Mammary epithelial cell (primary cell): ENCODE results near the gene LGR6.

Source experiments
- CTCF ChIP-seq, 2 donors: IDR thresholded peaks in 1 of 2; conservative IDR thresholded peaks in 1 of 2; 2 replicates each; pipeline ENCODE4 v1.5.1; 2011 to 2012; ENCODE audit warnings: inconsistent platforms in 2 of 2, low read length in 2 of 2, mild to moderate bottlenecking in 2 of 2, control low read depth in 1 of 2, low read depth in 1 of 2; ENCODE audit not compliant: insufficient read depth in 1 of 2; ENCODE audit errors: extremely low read depth in 1 of 2
- EZH2 ChIP-seq: IDR thresholded peaks from 2 replicates; pipeline ENCODE4 v1.6.1; 2012; ENCODE audit warnings: low read length, inconsistent platforms, borderline replicate concordance

GRCh38 chr1:202270871-202271326 lies 77.3 kb downstream of the LGR6 start:
- no peak for TF ChIP-seq CTCF (conservative IDR thresholded peaks at IDR 0.05 in 1 of 2, IDR thresholded peaks at IDR 0.05 in 1 of 2; ENCODE audit: extremely low read depth in 1 of 2, insufficient read depth in 1 of 2, low read depth in 1 of 2, low read length in 2 of 2)
- no peak for TF ChIP-seq EZH2
